Measurements from ENCODE around the gene CYP46A1. TPM values are rescaled to one million over a fixed set of nuclear protein-coding genes. Genes with fewer than 3 reads are reported as not detected.
A peak's percentile ranks its signal among the peaks of the same experiment; 100 is the strongest.

CYP46A1 gene
- total RNA-seq, 1 experiment from 2014 or later, result not detected

- Histone ChIP-seq H3K27me3 (no peaks in the 10 kb centered on the region), H3K9me3 (no peaks in the 10 kb centered on the region), H3K36me3 (no peaks in the 10 kb centered on the region), H3K4me3 (no peak overlapping the region)
- DNase-seq, result no peak
Observed at GRCh38 chr14:99679111-99679510, 5.0 kb upstream of the CYP46A1 start.

GRCh38 chr14:99679543-99679942, 4.6 kb upstream of the CYP46A1 start:
- no peak overlapping the region for H3K4me3 ChIP-seq
- no peaks in the 10 kb centered on the region for H3K9me3 ChIP-seq
- no peaks in the 10 kb centered on the region for H3K27me3 ChIP-seq
- no peaks in the 10 kb centered on the region for H3K36me3 ChIP-seq
- DNase-seq, result no peak

GRCh38 chr14:99679996-99680395, 4.1 kb upstream of the CYP46A1 start:
- H3K36me3 ChIP-seq, result no peaks in the 10 kb centered on the region
- H3K4me3 ChIP-seq, result no peak overlapping the region
- no peaks in the 10 kb centered on the region for H3K9me3 ChIP-seq
- H3K27me3 ChIP-seq, result no peaks in the 10 kb centered on the region
- DNase-seq, result no peak

GRCh38 chr14:99681101-99681831, 2.8 kb upstream of the CYP46A1 start:
- H3K9me3 ChIP-seq, result no peaks in the 10 kb centered on the region
- H3K4me3 ChIP-seq, result no peak overlapping the region
- no peaks in the 10 kb centered on the region for H3K27me3 ChIP-seq
- no peaks in the 10 kb centered on the region for H3K36me3 ChIP-seq
- no peak for DNase-seq

- DNase-seq, result no peak
- H3K27me3 ChIP-seq, result no peaks in the 10 kb centered on the region
- no peak overlapping the region for H3K4me3 ChIP-seq
- H3K36me3 ChIP-seq, result no peaks in the 10 kb centered on the region
- H3K9me3 ChIP-seq, result no peaks in the 10 kb centered on the region
Observed at GRCh38 chr14:99681832-99682148, 2.3 kb upstream of the CYP46A1 start.

GRCh38 chr14:99682809-99683618, 1.1 kb upstream of the CYP46A1 start:
- H3K9me3 ChIP-seq, result no peaks in the 10 kb centered on the region
- H3K4me3 ChIP-seq, result peak overlapping the region; percentile 80
- H3K36me3 ChIP-seq, result no peaks in the 10 kb centered on the region
- peak; percentile 65 for DNase-seq
- H3K27me3 ChIP-seq, result no peaks in the 10 kb centered on the region

GRCh38 chr14:99684410-99684934, 374 bp downstream of the CYP46A1 start:
- Histone ChIP-seq H3K9me3 (no peaks in the 10 kb centered on the region), H3K36me3 (no peaks in the 10 kb centered on the region), H3K27me3 (no peaks in the 10 kb centered on the region), H3K4me3 (peak overlapping the region; percentile 39)
- DNase-seq, result no peak

GRCh38 chr14:99685151-99685591, 1.1 kb downstream of the CYP46A1 start:
- no peak for DNase-seq
- H3K36me3 ChIP-seq, result no peaks in the 10 kb centered on the region
- no peaks in the 10 kb centered on the region for H3K27me3 ChIP-seq
- H3K9me3 ChIP-seq, result no peaks in the 10 kb centered on the region
- H3K4me3 ChIP-seq, result no peak overlapping the region

GRCh38 chr14:99685596-99685995, 1.5 kb downstream of the CYP46A1 start:
- no peaks in the 10 kb centered on the region for H3K36me3 ChIP-seq
- H3K9me3 ChIP-seq, result no peaks in the 10 kb centered on the region
- H3K4me3 ChIP-seq, result no peak overlapping the region
- DNase-seq, result no peak
- no peaks in the 10 kb centered on the region for H3K27me3 ChIP-seq

GRCh38 chr14:99686557-99687283, 2.6 kb downstream of the CYP46A1 start:
- Histone ChIP-seq H3K4me3 (no peak overlapping the region), H3K9me3 (no peaks in the 10 kb centered on the region), H3K36me3 (no peaks in the 10 kb centered on the region), H3K27me3 (no peaks in the 10 kb centered on the region)
- DNase-seq, result no peak

- DNase-seq, result no peak
- H3K36me3 ChIP-seq, result no peaks in the 10 kb centered on the region
- H3K27me3 ChIP-seq, result no peaks in the 10 kb centered on the region
- H3K9me3 ChIP-seq, result no peaks in the 10 kb centered on the region
- no peak overlapping the region for H3K4me3 ChIP-seq
Observed at GRCh38 chr14:99687284-99688209, 3.4 kb downstream of the CYP46A1 start.

GRCh38 chr14:99688210-99688581, 4.1 kb downstream of the CYP46A1 start:
- Histone ChIP-seq H3K9me3 (no peaks in the 10 kb centered on the region), H3K36me3 (no peaks in the 10 kb centered on the region), H3K27me3 (no peaks in the 10 kb centered on the region), H3K4me3 (no peak overlapping the region)
- DNase-seq, result no peak

GRCh38 chr14:99688629-99689028, 4.5 kb downstream of the CYP46A1 start:
- no peak for DNase-seq
- Histone ChIP-seq H3K36me3 (no peaks in the 10 kb centered on the region), H3K27me3 (no peaks in the 10 kb centered on the region), H3K4me3 (no peak overlapping the region), H3K9me3 (no peaks in the 10 kb centered on the region)

GRCh38 chr14:99689266-99690236, 5.5 kb downstream of the CYP46A1 start:
- Histone ChIP-seq H3K27me3 (no peaks in the 10 kb centered on the region), H3K36me3 (no peaks in the 10 kb centered on the region), H3K4me3 (no peak overlapping the region), H3K9me3 (no peaks in the 10 kb centered on the region)
- DNase-seq, result no peak

- H3K36me3 ChIP-seq, result no peaks in the 10 kb centered on the region
- DNase-seq, result no peak
- H3K27me3 ChIP-seq, result no peaks in the 10 kb centered on the region
- H3K9me3 ChIP-seq, result no peaks in the 10 kb centered on the region
- no peak overlapping the region for H3K4me3 ChIP-seq
Observed at GRCh38 chr14:99690636-99691035, 6.5 kb downstream of the CYP46A1 start.
